NB4 (cell line): ENCODE data around the gene DENND10.

Source experiments
- DNase-seq: peaks from one replicate; pipeline ENCODE4 v3.0.0; 2010; ENCODE audit warnings: low read depth
- H3K4me3 ChIP-seq: one replicate; pipeline ENCODE4 v1.5.1; 2011; ENCODE audit warnings: mild to moderate bottlenecking, low read depth, low read length, moderate library complexity
- MAX ChIP-seq: IDR thresholded peaks from 2 replicates; pipeline ENCODE4 v1.6.1; 2011; ENCODE audit warnings: low read depth, low read length
- MYC ChIP-seq: IDR thresholded peaks from 2 replicates; pipeline ENCODE4 v1.6.1; 2011; ENCODE audit warnings: low read depth, low read length
- POLR2A ChIP-seq: IDR thresholded peaks from 2 replicates; pipeline ENCODE4 v1.6.1; 2011; ENCODE audit warnings: mild to moderate bottlenecking; ENCODE audit not compliant: insufficient read length; ENCODE audit errors: extremely low read depth
- TF ChIP-seq, protein P1 (sequence below): IDR thresholded peaks from one replicate; pipeline ENCODE4 v1.5.1; 2012; ENCODE audit warnings: low read depth, low read length

DENND10 gene

GRCh38 chr10:119162452-119163092 is 58.7 kb downstream of the DENND10 start:
- no peak for DNase-seq
- H3K4me3 ChIP-seq = no peak overlapping the region
- no peak for TF ChIP-seq POLR2A
- no peak for TF ChIP-seq MAX
- TF ChIP-seq, protein P1, sequence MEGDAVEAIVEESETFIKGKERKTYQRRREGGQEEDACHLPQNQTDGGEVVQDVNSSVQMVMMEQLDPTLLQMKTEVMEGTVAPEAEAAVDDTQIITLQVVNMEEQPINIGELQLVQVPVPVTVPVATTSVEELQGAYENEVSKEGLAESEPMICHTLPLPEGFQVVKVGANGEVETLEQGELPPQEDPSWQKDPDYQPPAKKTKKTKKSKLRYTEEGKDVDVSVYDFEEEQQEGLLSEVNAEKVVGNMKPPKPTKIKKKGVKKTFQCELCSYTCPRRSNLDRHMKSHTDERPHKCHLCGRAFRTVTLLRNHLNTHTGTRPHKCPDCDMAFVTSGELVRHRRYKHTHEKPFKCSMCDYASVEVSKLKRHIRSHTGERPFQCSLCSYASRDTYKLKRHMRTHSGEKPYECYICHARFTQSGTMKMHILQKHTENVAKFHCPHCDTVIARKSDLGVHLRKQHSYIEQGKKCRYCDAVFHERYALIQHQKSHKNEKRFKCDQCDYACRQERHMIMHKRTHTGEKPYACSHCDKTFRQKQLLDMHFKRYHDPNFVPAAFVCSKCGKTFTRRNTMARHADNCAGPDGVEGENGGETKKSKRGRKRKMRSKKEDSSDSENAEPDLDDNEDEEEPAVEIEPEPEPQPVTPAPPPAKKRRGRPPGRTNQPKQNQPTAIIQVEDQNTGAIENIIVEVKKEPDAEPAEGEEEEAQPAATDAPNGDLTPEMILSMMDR = no peak
- TF ChIP-seq MYC = no peak

DNA sequence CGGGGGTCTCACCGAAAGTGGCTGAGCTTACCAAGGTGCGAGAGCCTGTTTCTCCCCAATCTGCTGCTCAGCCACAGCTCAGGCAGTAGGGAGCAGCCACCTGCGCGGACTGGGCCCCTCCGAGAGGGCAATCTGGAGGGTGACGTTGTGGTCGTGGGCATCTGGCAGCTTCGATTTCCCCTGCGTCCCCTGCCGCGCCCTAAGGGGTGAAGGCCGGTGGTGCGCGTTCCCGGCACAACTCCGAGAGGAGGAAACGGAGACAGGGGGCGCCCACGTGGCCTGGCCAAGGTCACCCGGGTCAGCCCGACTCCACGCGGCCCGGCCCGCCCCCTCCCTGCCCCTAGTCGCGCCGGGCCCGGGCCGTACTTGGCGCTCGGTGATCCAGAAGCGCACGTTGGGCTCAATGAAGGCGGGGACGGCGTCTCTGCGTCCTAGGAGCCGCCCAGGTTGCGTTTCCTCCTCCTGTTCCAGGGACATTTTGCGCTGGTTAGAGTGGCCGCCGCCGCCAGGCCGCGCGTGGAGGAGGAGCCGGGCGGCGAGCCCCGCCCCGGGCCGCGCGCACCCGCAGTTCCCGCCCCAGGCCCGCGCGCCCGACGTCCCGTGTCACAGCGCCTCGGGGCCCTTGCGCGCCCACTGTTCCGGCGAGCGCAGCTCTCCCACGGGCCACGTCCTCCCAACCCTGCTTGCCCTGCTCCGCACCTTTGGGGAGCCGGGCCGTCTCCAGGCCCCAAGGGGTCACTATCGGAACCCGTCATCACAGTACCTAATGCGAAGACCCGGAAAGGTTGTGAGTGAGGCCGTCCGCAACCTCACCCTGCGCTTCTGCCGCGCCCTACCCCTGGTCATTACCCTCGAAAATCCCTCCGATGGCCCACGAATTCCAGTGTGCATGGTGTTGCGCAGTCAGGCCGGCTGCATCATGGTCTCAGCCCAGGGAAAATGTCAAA is 61.5 kb downstream of the DENND10 start, which contains the start of gene SFXN4:
Gene SFXN4 (minus strand): TSS at position 544 of the 947 bp plus-strand sequence. CDS start 67 bp downstream, at position 477.
- H3K4me3 ChIP-seq = peak within 1 kb of the TSS; percentile 88
- peak; percentile 87 for DNase-seq
- TF ChIP-seq MAX (peak; percentile 95), MYC (peak; percentile 95), POLR2A (peak; percentile 82)
- TF ChIP-seq, protein P1 = no peak

GRCh38 chr10:119166118-119166500 is 62.2 kb downstream of the DENND10 start:
- DNase-seq = no peak
- H3K4me3 ChIP-seq = peak overlapping the region; percentile 64
- no peak for TF ChIP-seq MAX
- no peak for TF ChIP-seq MYC
- TF ChIP-seq POLR2A = no peak
- TF ChIP-seq, protein P1 = no peak

DNA sequence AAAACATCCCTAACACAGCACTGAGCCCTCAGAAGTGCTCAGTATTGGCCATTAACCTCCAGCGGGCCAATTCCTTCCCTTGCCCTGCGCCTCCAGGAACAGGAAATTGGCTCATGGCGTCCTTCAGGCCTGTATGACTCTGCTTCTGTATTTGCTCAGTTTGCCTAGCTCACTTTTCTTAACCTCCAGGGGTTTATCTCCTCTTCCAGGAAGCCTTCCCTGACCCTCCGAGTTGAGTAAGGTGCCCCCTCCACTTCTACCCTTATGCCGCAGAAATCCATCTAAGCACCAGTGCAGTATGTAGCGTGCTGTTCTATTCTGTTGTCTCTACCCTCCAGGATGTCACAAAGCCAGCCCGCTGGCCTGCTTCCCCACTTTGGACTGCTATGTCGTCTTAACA is 62.7 kb downstream of the DENND10 start:
- DNase-seq = peak; percentile 53
- H3K4me3 ChIP-seq = peak overlapping the region; percentile 64
- TF ChIP-seq MAX = 0 out of 2 replicates have a peak, but pooled peaks have one; percentile 5
- no peak for TF ChIP-seq POLR2A
- no peak for TF ChIP-seq MYC
- TF ChIP-seq, protein P1 = no peak

- no peak for DNase-seq
- no peak for TF ChIP-seq MYC
- TF ChIP-seq POLR2A = no peak
- TF ChIP-seq, protein P1 = no peak
- no peak for TF ChIP-seq MAX
These were observed 63.1 kb downstream of the DENND10 start for GRCh38 chr10:119167041-119167440.

More at GRCh38 chr10:119167041-119167440, 63.1 kb downstream of the DENND10 start:
- no peak overlapping the region for H3K4me3 ChIP-seq
